Hepatocyte (in vitro differentiated cells): ENCODE measurements around the gene CGREF1. TPM values are rescaled to one million over a fixed set of nuclear protein-coding genes. Genes with fewer than 3 reads are reported as not detected.

Experiments
- DNase-seq: peaks from one replicate; pipeline ENCODE4 v3.0.0-alpha.2; 2016; ENCODE audit warnings: low spot score
- H2AFZ ChIP-seq: fragments of 200-600 bp; sonication (generic); 2 replicates; pipeline ENCODE4 v1.6.0; 2016; ENCODE audit warnings: antibody characterized with exemption, mild to moderate bottlenecking
- H3K27ac ChIP-seq: fragments of 200-600 bp; sonication (generic); 2 replicates; pipeline ENCODE4 v1.5.1; 2016; ENCODE audit warnings: mild to moderate bottlenecking
- H3K27me3 ChIP-seq: fragments of 200-600 bp; sonication (generic); 2 replicates; pipeline ENCODE4 v1.6.1; 2016
- H3K36me3 ChIP-seq: fragments of 200-600 bp; sonication (generic); replicated peaks from 2 replicates; pipeline ENCODE4 v1.5.1; 2016; ENCODE audit warnings: low read depth; ENCODE audit not compliant: insufficient read depth
- H3K4me1 ChIP-seq: fragments of 200-600 bp; sonication (generic); 2 replicates; pipeline ENCODE4 v1.5.1; 2016; ENCODE audit warnings: mild to moderate bottlenecking, moderate library complexity; ENCODE audit not compliant: insufficient read depth
- H3K4me2 ChIP-seq: fragments of 200-600 bp; sonication (generic); 2 replicates; pipeline ENCODE4 v1.6.0; 2016
- H3K4me3 ChIP-seq: fragments of 200-600 bp; sonication (generic); 2 replicates; pipeline ENCODE4 v1.5.1; 2016; ENCODE audit warnings: mild to moderate bottlenecking
- H3K79me2 ChIP-seq: fragments of 200-600 bp; sonication (generic); 2 replicates; pipeline ENCODE4 v1.6.0; 2017; ENCODE audit warnings: mild to moderate bottlenecking
- H3K9me2 ChIP-seq: fragments of 200-600 bp; sonication (generic); replicated peaks from 2 replicates; pipeline ENCODE4 v1.6.0; 2017; ENCODE audit warnings: mild to moderate bottlenecking; ENCODE audit not compliant: insufficient read depth
- H3K9me3 ChIP-seq: fragments of 200-600 bp; sonication (generic); 2 replicates; pipeline ENCODE4 v1.5.1; 2016; ENCODE audit warnings: low read depth, mild to moderate bottlenecking
- H4K20me1 ChIP-seq: fragments of 200-600 bp; sonication (generic); 2 replicates; pipeline ENCODE4 v1.6.0; 2016; ENCODE audit warnings: mild to moderate bottlenecking; ENCODE audit not compliant: insufficient read depth, poor library complexity, severe bottlenecking
- EZH2 ChIP-seq: fragments of 200-600 bp; sonication (generic); IDR thresholded peaks from 2 replicates; pipeline ENCODE4 v1.6.1; 2016; ENCODE audit warnings: antibody characterized with exemption, mild to moderate bottlenecking, borderline replicate concordance
- EZH2phosphoT487 ChIP-seq: fragments of 200-600 bp; sonication (generic); IDR thresholded peaks from one replicate; pipeline ENCODE4 v1.6.1; 2018; ENCODE audit warnings: antibody characterized with exemption, mild to moderate bottlenecking, low read depth, moderate library complexity; ENCODE audit not compliant: unreplicated experiment, severe bottlenecking
- WGBS: methylation state at CpG from one replicate; pipeline ENCODE4 v1.1.6; 2016; ENCODE audit warnings: low lambda C conversion rate; ENCODE audit errors: missing lambda C conversion rate; 5-methylcytosine and 5-hydroxymethylcytosine counted together
- polyA plus RNA-seq: library from polyadenylated mRNA; unstranded; fragments of >200 nt; fragmentation: Nextera tagmentation; extraction: Ambion mirVana; gene quantifications from 2 replicates; pipeline ENCODE4 v1.2.1, GENCODE V29; 2016
- total RNA-seq: library from RNA; depleted of rRNA; stranded (reverse); fragments of >200 nt; gene quantifications from 2 replicates; pipeline ENCODE4 v1.2.3, GENCODE V29; 2014
- TF ChIP-seq, protein P1 (sequence below): fragments of 200-600 bp; sonication (generic); IDR thresholded peaks from 2 replicates; pipeline ENCODE4 v1.5.1; 2016; ENCODE audit warnings: antibody characterized with exemption, mild to moderate bottlenecking; ENCODE audit not compliant: poor library complexity

The CGREF1 gene
- total and polyA plus RNA-seq, 2 experiments from 2014 or later: 1.8 to 2.5 TPM

DNA sequence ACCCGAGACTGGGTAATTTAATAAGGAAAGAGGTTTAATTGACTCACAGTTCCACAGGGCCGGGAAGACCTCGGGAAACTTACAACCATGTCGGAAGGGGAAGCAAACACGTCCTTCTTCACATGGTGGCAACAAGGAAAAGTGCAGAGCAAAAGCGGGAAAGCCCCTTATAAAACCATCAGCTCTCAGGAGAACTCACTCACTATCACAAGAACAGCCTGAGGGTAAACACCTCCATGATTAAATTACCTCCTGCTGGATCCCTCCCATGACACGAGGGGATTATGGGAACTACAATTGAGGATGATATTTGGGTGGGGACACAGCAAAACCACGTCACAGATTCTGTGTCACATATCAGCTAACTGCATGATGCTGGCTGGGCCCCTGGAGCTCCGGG lies 41.3 kb upstream of the CGREF1 start:
- no peak for DNase-seq
- no peaks in the 10 kb centered on the region for H3K4me1 ChIP-seq
- no peak overlapping the region for H3K4me3 ChIP-seq
- 78% methylated on average over 9 of the region's 9 CpGs for WGBS
- no peaks in the 10 kb centered on the region for H3K27me3 ChIP-seq
- H3K79me2 ChIP-seq: no peaks in the 10 kb centered on the region
- H2AFZ ChIP-seq: no peak overlapping the region
- TF ChIP-seq, protein P1, sequence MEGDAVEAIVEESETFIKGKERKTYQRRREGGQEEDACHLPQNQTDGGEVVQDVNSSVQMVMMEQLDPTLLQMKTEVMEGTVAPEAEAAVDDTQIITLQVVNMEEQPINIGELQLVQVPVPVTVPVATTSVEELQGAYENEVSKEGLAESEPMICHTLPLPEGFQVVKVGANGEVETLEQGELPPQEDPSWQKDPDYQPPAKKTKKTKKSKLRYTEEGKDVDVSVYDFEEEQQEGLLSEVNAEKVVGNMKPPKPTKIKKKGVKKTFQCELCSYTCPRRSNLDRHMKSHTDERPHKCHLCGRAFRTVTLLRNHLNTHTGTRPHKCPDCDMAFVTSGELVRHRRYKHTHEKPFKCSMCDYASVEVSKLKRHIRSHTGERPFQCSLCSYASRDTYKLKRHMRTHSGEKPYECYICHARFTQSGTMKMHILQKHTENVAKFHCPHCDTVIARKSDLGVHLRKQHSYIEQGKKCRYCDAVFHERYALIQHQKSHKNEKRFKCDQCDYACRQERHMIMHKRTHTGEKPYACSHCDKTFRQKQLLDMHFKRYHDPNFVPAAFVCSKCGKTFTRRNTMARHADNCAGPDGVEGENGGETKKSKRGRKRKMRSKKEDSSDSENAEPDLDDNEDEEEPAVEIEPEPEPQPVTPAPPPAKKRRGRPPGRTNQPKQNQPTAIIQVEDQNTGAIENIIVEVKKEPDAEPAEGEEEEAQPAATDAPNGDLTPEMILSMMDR: no peak
- no peak for TF ChIP-seq EZH2
- no peak for TF ChIP-seq EZH2phosphoT487
- no peak overlapping the region for H3K4me2 ChIP-seq
- no peaks in the 10 kb centered on the region for H3K36me3 ChIP-seq
- H3K9me2 ChIP-seq: no peaks in the 10 kb centered on the region
- H4K20me1 ChIP-seq: no peaks in the 10 kb centered on the region
- H3K9me3 ChIP-seq: no peaks in the 10 kb centered on the region
- no peak overlapping the region for H3K27ac ChIP-seq

GRCh38 chr2:27159271-27159670 lies 40.3 kb upstream of the CGREF1 start:
- H2AFZ ChIP-seq: no peak overlapping the region
- no peaks in the 10 kb centered on the region for H3K27me3 ChIP-seq
- no peak overlapping the region for H3K4me2 ChIP-seq
- H3K79me2 ChIP-seq: no peaks in the 10 kb centered on the region
- no peak for DNase-seq
- no peaks in the 10 kb centered on the region for H3K36me3 ChIP-seq
- no peaks in the 10 kb centered on the region for H3K9me3 ChIP-seq
- no peaks in the 10 kb centered on the region for H3K4me1 ChIP-seq
- H3K9me2 ChIP-seq: no peaks in the 10 kb centered on the region
- H3K4me3 ChIP-seq: no peak overlapping the region
- no peaks in the 10 kb centered on the region for H4K20me1 ChIP-seq
- 80% methylated on average over 5 of the region's 6 CpGs for WGBS
- TF ChIP-seq, protein P1: no peak
- TF ChIP-seq EZH2 (no peak), EZH2phosphoT487 (no peak)
- no peak overlapping the region for H3K27ac ChIP-seq

DNA sequence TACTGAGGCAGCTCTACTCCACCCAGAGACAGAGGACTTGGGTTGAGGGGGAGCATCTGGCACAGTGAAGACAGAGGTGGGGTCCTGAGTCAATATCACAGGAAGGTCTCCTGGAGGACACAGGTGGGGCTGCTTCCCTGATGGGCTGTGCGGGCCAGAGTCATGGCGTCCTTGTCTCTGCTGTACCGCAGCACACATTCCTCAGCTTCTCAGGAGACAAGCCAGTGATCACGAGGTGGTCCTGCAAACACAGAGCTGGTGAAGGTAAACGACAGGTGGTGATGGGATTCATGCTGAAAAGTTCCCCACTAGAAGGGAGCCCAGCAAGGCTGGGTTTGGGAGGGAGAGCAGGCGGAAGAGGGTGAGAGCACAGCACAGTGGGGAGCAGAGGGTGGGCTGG lies 39.5 kb upstream of the CGREF1 start:
- no peak overlapping the region for H2AFZ ChIP-seq
- H3K9me2 ChIP-seq: no peaks in the 10 kb centered on the region
- WGBS: 62% methylated on average over 5 of the region's 6 CpGs

More for the DNA sequence above, 39.5 kb upstream of the CGREF1 start:
- Histone ChIP-seq H3K36me3 (no peaks in the 10 kb centered on the region), H3K27ac (no peak overlapping the region), H4K20me1 (no peaks in the 10 kb centered on the region), H3K4me1 (no peaks in the 10 kb centered on the region), H3K9me3 (no peaks in the 10 kb centered on the region), H3K27me3 (no peaks in the 10 kb centered on the region), H3K4me3 (no peak overlapping the region), H3K79me2 (no peaks in the 10 kb centered on the region), H3K4me2 (no peak overlapping the region)
- DNase-seq: no peak
- no peak for TF ChIP-seq EZH2
- TF ChIP-seq, protein P1: no peak
- no peak for TF ChIP-seq EZH2phosphoT487
